OCI-LY1 (cell line): ENCODE data around the gene ZMAT3.

Experiments used
- CTCF ChIP-seq: fragments of 200-600 bp; sonication (generic), shearing (Covaris generic); IDR thresholded peaks from 2 replicates; pipeline ENCODE4 v1.5.1; 2017; ENCODE audit warnings: mild to moderate bottlenecking, antibody characterized with exemption, low read length, moderate library complexity, mixed read lengths
- EZH2 ChIP-seq: fragments of 200-600 bp; sonication (generic), shearing (Covaris generic); IDR thresholded peaks from 2 replicates; pipeline ENCODE4 v1.8.0; 2017; ENCODE audit warnings: borderline replicate concordance, mixed run types, mild to moderate bottlenecking, antibody characterized with exemption, low read length, moderate library complexity, mixed read lengths

GRCh38 chr3:179116816-179117215, 45.2 kb upstream of the ZMAT3 start:
- TF ChIP-seq CTCF: no peak
- TF ChIP-seq EZH2: no peak
